Measurements from ENCODE around the gene GUCY1A2.

GRCh38 chr11:106925245-106925644 lies 93.0 kb downstream of the GUCY1A2 start:
- TF ChIP-seq POLR2AphosphoS5 (IDR thresholded peaks at IDR 0.05; ENCODE audit: low read depth, low read length) (no peak), CTCF (IDR thresholded peaks at IDR 0.05 in 2 of 3, conservative IDR thresholded peaks at IDR 0.05 in 1 of 3; ENCODE audit: borderline replicate concordance in 1 of 3, insufficient read depth in 1 of 3, low read depth in 2 of 3, low read length in 2 of 3) (no peak), POLR2A (IDR thresholded peaks at IDR 0.05; ENCODE audit: borderline replicate concordance, extremely low read depth, insufficient read depth, insufficient read length) (no peak), EZH2phosphoT487 (IDR thresholded peaks at IDR 0.05; ENCODE audit: borderline replicate concordance) (no peak), YY1 (IDR thresholded peaks at IDR 0.05; ENCODE audit: extremely low read depth, insufficient replicate concordance, low read depth, low read length) (no peak), SRF (IDR thresholded peaks at IDR 0.05; ENCODE audit: low read depth) (no peak), SIN3A (IDR thresholded peaks at IDR 0.05; ENCODE audit: low read depth) (no peak), RAD21 (IDR thresholded peaks at IDR 0.05; ENCODE audit: low read depth) (no peak), JUND (IDR thresholded peaks at IDR 0.05) (no peak), REST (IDR thresholded peaks at IDR 0.05; ENCODE audit: low read depth) (no peak), MAX (IDR thresholded peaks at IDR 0.05) (no peak), ELF1 (IDR thresholded peaks at IDR 0.05; ENCODE audit: borderline replicate concordance, low read depth) (no peak), ZFX (IDR thresholded peaks at IDR 0.05) (no peak), CEBPB (IDR thresholded peaks at IDR 0.05; ENCODE audit: low read depth) (no peak)
